K562 (cell line): ENCODE data around the gene AMZ2. TPM values are rescaled to one million over a fixed set of nuclear protein-coding genes. Genes with fewer than 3 reads are reported as not detected.
"Not testable (repeated sequence)": the region's sequence is repeated elsewhere in the genome, so short reads cannot be mapped to it uniquely, and the experiment has no call there.

Experiments used
- ATAC-seq: fragments of 200-7000 bp; cut with Tn5 transposase; 3 replicates; pipeline ENCODE4 v1.9.1; 2020; ENCODE audit warnings: moderate library complexity
- BruUV-seq: library from RNA; stranded (reverse); fragments of 400-500 nt; replicated peaks from 2 replicates; lab custom pipeline; 2021; lab: Mats Ljungman, UMichigan
- CTCF ChIA-PET: fragments of 300-600 bp; formaldehyde crosslinking; extraction: SDS; loops from one replicate; lab custom pipeline; 2021; ENCODE audit warnings: low intra/inter-chr PET ratio; lab: Yijun Ruan, JAX
- POLR2A ChIA-PET: fragments of 300-600, 350-650 bp; sonication (Branson Sonifier 250); formaldehyde crosslinking; extraction: SDS; loops from one replicate; lab custom pipeline; 2021; ENCODE audit warnings: antibody characterized with exemption, inconsistent platforms; lab: Yijun Ruan, JAX
- DNase-seq, 4 experiments: peaks; one replicate each; pipeline versions ENCODE4 v3.0.0 to v3.0.0-alpha.2; 2011 to 2018; ENCODE audit warnings: low spot score in 3 of 4, mixed read lengths in 3 of 4; ENCODE audit errors: extremely low read depth in 1 of 4
- FAIRE-seq: peaks from 2 replicates; lab custom pipeline; 2011; peaks lifted over from hg19 to GRCh38; lab: Jason Lieb, UNC
- H2AFZ ChIP-seq: 2 replicates; pipeline ENCODE4 v1.6.0; 2011; ENCODE audit warnings: low read depth, low read length, control low read depth, inconsistent platforms
- H3K27ac ChIP-seq: fragments of 200-600 bp; 3 replicates; pipeline ENCODE4 v1.8.0; 2011; ENCODE audit warnings: low read depth, mild to moderate bottlenecking, control low read depth, inconsistent platforms, low read length, moderate library complexity, mixed read lengths; ENCODE audit errors: extremely low read depth
- H3K27me3 ChIP-seq, 2 experiments: fragments of 300-600 bp in 1 of 2; 2 replicates in 1 of 2; 3 replicates in 1 of 2; pipeline versions ENCODE4 v1.6.0 to v1.8.0; 2011; ENCODE audit warnings: inconsistent platforms in 2 of 2, low read length in 2 of 2, mild to moderate bottlenecking in 1 of 2, mixed read lengths in 1 of 2, moderate library complexity in 1 of 2; ENCODE audit not compliant: control insufficient read depth in 2 of 2, insufficient read depth in 2 of 2
- H3K36me3 ChIP-seq: fragments of 300-600 bp; 3 replicates; pipeline ENCODE4 v1.8.0; 2011; ENCODE audit warnings: mild to moderate bottlenecking, low read length, inconsistent platforms; ENCODE audit not compliant: control insufficient read depth, insufficient read depth
- H3K4me1 ChIP-seq, 2 experiments: fragments of 200-600 bp in 1 of 2; replicated peaks in 1 of 2; 2 replicates in 1 of 2; 3 replicates in 1 of 2; pipeline versions ENCODE4 v1.5.1 to v1.8.0; 2011; ENCODE audit warnings: inconsistent platforms in 2 of 2, low read length in 2 of 2, mild to moderate bottlenecking in 1 of 2, mixed read lengths in 1 of 2, moderate library complexity in 1 of 2; ENCODE audit not compliant: control insufficient read depth in 2 of 2, insufficient read depth in 2 of 2
- H3K4me2 ChIP-seq: 2 replicates; pipeline ENCODE4 v1.6.1; 2011; ENCODE audit warnings: low read length, control low read depth, inconsistent platforms, mixed read lengths; ENCODE audit not compliant: insufficient read depth
- H3K4me3 ChIP-seq: fragments of 200-600 bp; sonication (generic), shearing (Covaris generic); 2 replicates; pipeline ENCODE4 v1.5.1; 2016; ENCODE audit warnings: control low read depth, inconsistent platforms
- H3K79me2 ChIP-seq: fragments of 200-600 bp; 3 replicates; pipeline ENCODE4 v1.8.0; 2011; ENCODE audit warnings: low read length, inconsistent platforms; ENCODE audit not compliant: control insufficient read depth, insufficient read depth
- H3K9ac ChIP-seq, 2 experiments: 2 replicates each; pipeline versions ENCODE4 v1.6.0 to v1.6.1; 2011; ENCODE audit warnings: low read depth in 2 of 2, low read length in 2 of 2, control low read depth in 1 of 2, inconsistent platforms in 1 of 2, mild to moderate bottlenecking in 1 of 2, mixed read lengths in 1 of 2; ENCODE audit not compliant: insufficient read depth in 1 of 2
- H3K9me1 ChIP-seq: one replicate; pipeline ENCODE4 v1.6.0; 2011; ENCODE audit warnings: inconsistent platforms, mild to moderate bottlenecking, low read length, moderate library complexity; ENCODE audit not compliant: control insufficient read depth, insufficient read depth
- H3K9me3 ChIP-seq: replicated peaks from 2 replicates; pipeline ENCODE4 v1.5.1; 2011; ENCODE audit warnings: low read depth, low read length, inconsistent platforms; ENCODE audit not compliant: control insufficient read depth, insufficient read depth
- H4K20me1 ChIP-seq: replicated peaks from 2 replicates; pipeline ENCODE4 v1.6.1; 2011; ENCODE audit warnings: low read length, inconsistent platforms, mixed read lengths; ENCODE audit not compliant: control insufficient read depth, insufficient read depth
- BRF1 ChIP-seq: IDR thresholded peaks from 3 replicates; pipeline ENCODE4 v1.6.1; 2011; ENCODE audit warnings: borderline replicate concordance, mild to moderate bottlenecking; ENCODE audit not compliant: insufficient read length; ENCODE audit errors: extremely low read depth
- ETV5 ChIP-seq: sonication (generic); formaldehyde crosslinking; IDR thresholded peaks from 2 replicates; pipeline ENCODE4 v1.4.0; 2020; ENCODE audit warnings: low read depth, mild to moderate bottlenecking, missing genetic modification reagents
- FOXA3 ChIP-seq, 2 experiments: fragments of 450-650 bp in 1 of 2; sonication (generic) in 1 of 2; formaldehyde crosslinking; IDR thresholded peaks in 1 of 2; conservative IDR thresholded peaks in 1 of 2; 2 replicates each; pipeline versions ENCODE4 v1.4.0 to v1.8.0; 2020 to 2022; ENCODE audit warnings: mild to moderate bottlenecking in 2 of 2, missing genetic modification reagents in 1 of 2
- POLR3A ChIP-seq: IDR thresholded peaks from 2 replicates; pipeline ENCODE4 v1.6.1; 2011; ENCODE audit warnings: borderline replicate concordance, mild to moderate bottlenecking, moderate library complexity; ENCODE audit not compliant: insufficient read length, insufficient read depth; ENCODE audit errors: extremely low read depth
- TEAD1 ChIP-seq, 2 experiments: fragments of 450-650 bp in 1 of 2; sonication (generic) in 1 of 2; formaldehyde crosslinking; IDR thresholded peaks; 2 replicates each; pipeline versions ENCODE4 v1.4.0 to v1.8.0; 2020 to 2022; ENCODE audit warnings: mild to moderate bottlenecking in 2 of 2, missing genetic modification reagents in 1 of 2
- ZNF282 ChIP-seq: sonication (generic); formaldehyde crosslinking; IDR thresholded peaks from 2 replicates; pipeline ENCODE4 v1.8.1; 2023; ENCODE audit warnings: missing genetic modification reagents
- ZNF354B ChIP-seq: fragments of 250-450 bp; sonication (Bioruptor Pico); IDR thresholded peaks from 2 replicates; pipeline ENCODE4 v1.4.0; 2020
- ZNF431 ChIP-seq: sonication (generic); formaldehyde crosslinking; IDR thresholded peaks from 2 replicates; pipeline ENCODE4 v1.8.0; 2022; ENCODE audit warnings: mild to moderate bottlenecking, missing genetic modification reagents
- ZNF644 ChIP-seq: fragments of 200-800 bp; sonication (Bioruptor generic); IDR thresholded peaks from 2 replicates; pipeline ENCODE4 v1.6.1; 2016; ENCODE audit warnings: low read depth, missing genetic modification characterization, missing compliant biosample characterization
- WGBS: fragments of 100-300 bp; shearing (Covaris generic); methylation state at CpG from one replicate; pipeline ENCODE4 v1.1.6; 2016; ENCODE audit warnings: low coverage, mixed read lengths; ENCODE audit not compliant: insufficient coverage; ENCODE audit errors: missing lambda C conversion rate; 5-methylcytosine and 5-hydroxymethylcytosine counted together
- in situ Hi-C: fragments of 300-500 bp; cut with MboI; formaldehyde crosslinking; loops from 4 replicates; pipeline ENCODE4 v1.15.0; 2018; ENCODE audit warnings: inconsistent platforms, mixed read lengths
- intact Hi-C: fragments of 100-400 bp; cut with micrococcal nuclease; formaldehyde crosslinking; loops from 2 replicates; pipeline ENCODE4 v1.14.2; 2022
- polyA plus RNA-seq, 8 experiments: library from polyadenylated mRNA; depleted of rRNA in 4 of 8; stranded (reverse) in 5 of 8; unstranded in 3 of 8; fragments of >200 nt; fragmentation: Nextera tagmentation in 2 of 8; fragmentation: Illumina TruSeq in 1 of 8; extraction: Ambion mirVana in 2 of 8; extraction: Trizol in 1 of 8; gene quantifications; 2 replicates each; pipeline versions ENCODE4 v1.2.1 to v1.2.3, GENCODE V29; 2011 to 2014; ENCODE audit warnings: inconsistent platforms in 1 of 8, missing spikeins in 1 of 8
- total RNA-seq, 7 experiments: library from RNA; depleted of rRNA in 6 of 7; stranded (reverse); fragments of >200 nt in 6 of 7; fragmentation: Illumina TruSeq in 2 of 7; extraction: Trizol in 2 of 7; gene quantifications; 2 replicates each; pipeline versions ENCODE4 v1.2.1 to v1.2.3, GENCODE V29; 2011 to 2021; ENCODE audit warnings: low replicate concordance in 1 of 7
- TF ChIP-seq, protein P1 (sequence below), 2 experiments: fragments of 450-650 bp; conservative IDR thresholded peaks; 2 replicates each; pipeline ENCODE4 v1.6.1; 2017; ENCODE audit warnings: mild to moderate bottlenecking in 2 of 2, moderate library complexity in 2 of 2
- TF ChIP-seq, protein P2 (sequence below): fragments of 150-350 bp; conservative IDR thresholded peaks from 2 replicates; pipeline ENCODE4 v1.6.1; 2014; ENCODE audit warnings: low read length

The AMZ2 gene
- total and polyA plus RNA-seq, 9 of the 15 experiments (the other 6 are each of a cell fraction or from before 2014, with no cell fraction given), result 22.6 to 92.2 (median 52.6) TPM

DNA sequence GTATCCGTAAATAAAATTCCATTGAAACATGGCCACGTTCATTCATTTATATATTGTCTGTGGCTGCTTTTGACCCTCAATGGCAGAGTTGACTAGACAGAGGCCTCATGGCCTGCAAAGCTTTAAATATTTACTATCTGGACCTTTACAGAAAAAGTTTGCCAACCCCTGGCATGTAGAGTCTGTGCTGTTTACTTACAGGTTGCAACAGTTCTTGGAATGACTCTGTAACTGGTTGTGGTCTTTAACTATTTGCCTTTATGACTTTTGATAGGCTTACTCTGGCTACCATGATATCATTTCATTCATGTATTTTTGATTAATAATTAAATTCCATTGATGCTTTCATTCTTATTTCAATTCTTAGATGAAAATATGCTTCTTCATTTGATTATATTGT lies 18.0 kb downstream of the AMZ2 start:
- H3K27me3 ChIP-seq, H3K36me3 ChIP-seq, H3K4me2 ChIP-seq, FAIRE-seq, H3K9me1 ChIP-seq, ATAC-seq, H3K4me1 ChIP-seq, H4K20me1 ChIP-seq, DNase-seq, H3K9me3 ChIP-seq, H2AFZ ChIP-seq, H3K79me2 ChIP-seq, H3K27ac ChIP-seq, BruUV-seq, POLR2A ChIA-PET, H3K4me3 ChIP-seq, H3K9ac ChIP-seq: not testable (repeated sequence)
- WGBS, result 10% methylated on average over 2 of the region's 2 CpGs
- in situ Hi-C loops, result loop anchor here (25.0 kb wide), 1 partner anchor 496 kb away; no protein-coding TSS in a partner anchor
- CTCF ChIA-PET, result interaction anchor here (1.1 kb wide), 1 partner anchor 168 kb away, joined by 3 read pairs; no protein-coding TSS in a partner anchor
- intact Hi-C loops, result loop anchor here (10.0 kb wide), 3 partner anchors 129 to 499 kb away; no protein-coding TSS in a partner anchor

DNA sequence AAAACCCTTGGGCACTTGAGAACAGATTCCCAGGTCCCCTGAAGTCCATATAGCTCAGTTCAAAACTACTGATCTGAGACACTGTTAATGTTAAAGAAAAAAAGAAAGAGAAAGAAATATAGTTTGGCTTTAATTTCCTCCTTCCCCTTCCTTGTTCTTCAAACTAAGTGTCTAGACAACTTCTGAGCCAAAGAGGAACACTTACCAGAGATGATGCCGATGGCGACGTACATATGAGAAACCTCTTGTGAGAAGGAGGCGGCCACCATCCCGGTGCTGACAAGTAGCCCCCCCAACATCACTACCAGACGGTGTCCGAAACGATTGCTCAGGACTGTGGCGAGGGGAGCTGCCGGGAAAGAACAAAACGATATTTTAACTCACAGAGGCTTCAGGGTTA lies 25.9 kb downstream of the AMZ2 start:
- Histone ChIP-seq H2AFZ (no peak overlapping the region), H3K79me2 (no peaks in the 10 kb centered on the region), H3K9me1 (no peaks in the 10 kb centered on the region), H3K27ac (no peak overlapping the region), H3K4me1 (no peaks in the 10 kb centered on the region), H3K4me3 (no peak overlapping the region), H4K20me1 (no peaks in the 10 kb centered on the region), H3K27me3 (peaks cover 5 to 32% of the 10 kb centered on the region in 2 experiments), H3K36me3 (no peaks in the 10 kb centered on the region), H3K9ac (no peak overlapping the region), H3K4me2 (no peak overlapping the region), H3K9me3 (0 out of 2 replicates have a peak, but pooled peaks cover 2% of the 10 kb centered on the region)
- 6% methylated on average over 7 of the region's 11 CpGs for WGBS
- intact Hi-C loops (no loop called here), in situ Hi-C loops (loop anchor here (25.0 kb wide), 1 partner anchor 489 kb away; no protein-coding TSS in a partner anchor)
- BruUV-seq, result no TSS peak
- no peak for ATAC-seq
- no peak for FAIRE-seq
- ChIA-PET POLR2A (interaction anchor here (1.2 kb wide), 1 partner anchor 13 kb away, joined by 6 read pairs; no protein-coding TSS in a partner anchor), CTCF (no interaction called here)
- no peak for DNase-seq
- TF ChIP-seq ETV5, result no peak
- TF ChIP-seq BRF1, result no peak
- no peak for TF ChIP-seq ZNF644 (tag)
- TF ChIP-seq, protein P1, sequence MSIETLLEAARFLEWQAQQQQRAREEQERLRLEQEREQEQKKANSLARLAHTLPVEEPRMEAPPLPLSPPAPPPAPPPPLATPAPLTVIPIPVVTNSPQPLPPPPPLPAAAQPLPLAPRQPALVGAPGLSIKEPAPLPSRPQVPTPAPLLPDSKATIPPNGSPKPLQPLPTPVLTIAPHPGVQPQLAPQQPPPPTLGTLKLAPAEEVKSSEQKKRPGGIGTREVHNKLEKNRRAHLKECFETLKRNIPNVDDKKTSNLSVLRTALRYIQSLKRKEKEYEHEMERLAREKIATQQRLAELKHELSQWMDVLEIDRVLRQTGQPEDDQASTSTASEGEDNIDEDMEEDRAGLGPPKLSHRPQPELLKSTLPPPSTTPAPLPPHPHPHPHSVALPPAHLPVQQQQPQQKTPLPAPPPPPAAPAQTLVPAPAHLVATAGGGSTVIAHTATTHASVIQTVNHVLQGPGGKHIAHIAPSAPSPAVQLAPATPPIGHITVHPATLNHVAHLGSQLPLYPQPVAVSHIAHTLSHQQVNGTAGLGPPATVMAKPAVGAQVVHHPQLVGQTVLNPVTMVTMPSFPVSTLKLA (conservative IDR thresholded peaks at IDR 0.05), result no peak
- TF ChIP-seq ZNF431 (CRISPR knock-in tag), result no peak
- no peak for TF ChIP-seq ZNF282
- no peak for TF ChIP-seq TEAD1 (CRISPR knock-in tag; IDR thresholded peaks at IDR 0.05)
- TF ChIP-seq, protein P2, sequence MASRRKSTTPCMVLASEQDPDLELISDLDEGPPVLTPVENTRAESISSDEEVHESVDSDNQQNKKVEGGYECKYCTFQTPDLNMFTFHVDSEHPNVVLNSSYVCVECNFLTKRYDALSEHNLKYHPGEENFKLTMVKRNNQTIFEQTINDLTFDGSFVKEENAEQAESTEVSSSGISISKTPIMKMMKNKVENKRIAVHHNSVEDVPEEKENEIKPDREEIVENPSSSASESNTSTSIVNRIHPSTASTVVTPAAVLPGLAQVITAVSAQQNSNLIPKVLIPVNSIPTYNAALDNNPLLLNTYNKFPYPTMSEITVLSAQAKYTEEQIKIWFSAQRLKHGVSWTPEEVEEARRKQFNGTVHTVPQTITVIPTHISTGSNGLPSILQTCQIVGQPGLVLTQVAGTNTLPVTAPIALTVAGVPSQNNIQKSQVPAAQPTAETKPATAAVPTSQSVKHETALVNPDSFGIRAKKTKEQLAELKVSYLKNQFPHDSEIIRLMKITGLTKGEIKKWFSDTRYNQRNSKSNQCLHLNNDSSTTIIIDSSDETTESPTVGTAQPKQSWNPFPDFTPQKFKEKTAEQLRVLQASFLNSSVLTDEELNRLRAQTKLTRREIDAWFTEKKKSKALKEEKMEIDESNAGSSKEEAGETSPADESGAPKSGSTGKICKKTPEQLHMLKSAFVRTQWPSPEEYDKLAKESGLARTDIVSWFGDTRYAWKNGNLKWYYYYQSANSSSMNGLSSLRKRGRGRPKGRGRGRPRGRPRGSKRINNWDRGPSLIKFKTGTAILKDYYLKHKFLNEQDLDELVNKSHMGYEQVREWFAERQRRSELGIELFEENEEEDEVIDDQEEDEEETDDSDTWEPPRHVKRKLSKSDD, result no peak
- TF ChIP-seq FOXA3 (CRISPR knock-in tag; conservative IDR thresholded peaks at IDR 0.05 in 1 of 2, IDR thresholded peaks at IDR 0.05 in 1 of 2), result no peak
- TF ChIP-seq ZNF354B (CRISPR knock-in tag), result no peak
- TF ChIP-seq POLR3A, result no peak
